GM11168 (cell line): Measurements from ENCODE around the gene BPTF.
"Not testable (repeated sequence)": the region's sequence is repeated elsewhere in the genome, so short reads cannot be mapped to it uniquely, and the experiment has no call there.

Experiments used
- in situ Hi-C: fragments of 300-500 bp; cut with MboI; formaldehyde crosslinking; loops from one replicate; pipeline ENCODE4 v1.12.0; 2022; ENCODE audit warnings: low sequenced_read_pairs; ENCODE audit not compliant: unreplicated experiment

Gene BPTF, protein sequence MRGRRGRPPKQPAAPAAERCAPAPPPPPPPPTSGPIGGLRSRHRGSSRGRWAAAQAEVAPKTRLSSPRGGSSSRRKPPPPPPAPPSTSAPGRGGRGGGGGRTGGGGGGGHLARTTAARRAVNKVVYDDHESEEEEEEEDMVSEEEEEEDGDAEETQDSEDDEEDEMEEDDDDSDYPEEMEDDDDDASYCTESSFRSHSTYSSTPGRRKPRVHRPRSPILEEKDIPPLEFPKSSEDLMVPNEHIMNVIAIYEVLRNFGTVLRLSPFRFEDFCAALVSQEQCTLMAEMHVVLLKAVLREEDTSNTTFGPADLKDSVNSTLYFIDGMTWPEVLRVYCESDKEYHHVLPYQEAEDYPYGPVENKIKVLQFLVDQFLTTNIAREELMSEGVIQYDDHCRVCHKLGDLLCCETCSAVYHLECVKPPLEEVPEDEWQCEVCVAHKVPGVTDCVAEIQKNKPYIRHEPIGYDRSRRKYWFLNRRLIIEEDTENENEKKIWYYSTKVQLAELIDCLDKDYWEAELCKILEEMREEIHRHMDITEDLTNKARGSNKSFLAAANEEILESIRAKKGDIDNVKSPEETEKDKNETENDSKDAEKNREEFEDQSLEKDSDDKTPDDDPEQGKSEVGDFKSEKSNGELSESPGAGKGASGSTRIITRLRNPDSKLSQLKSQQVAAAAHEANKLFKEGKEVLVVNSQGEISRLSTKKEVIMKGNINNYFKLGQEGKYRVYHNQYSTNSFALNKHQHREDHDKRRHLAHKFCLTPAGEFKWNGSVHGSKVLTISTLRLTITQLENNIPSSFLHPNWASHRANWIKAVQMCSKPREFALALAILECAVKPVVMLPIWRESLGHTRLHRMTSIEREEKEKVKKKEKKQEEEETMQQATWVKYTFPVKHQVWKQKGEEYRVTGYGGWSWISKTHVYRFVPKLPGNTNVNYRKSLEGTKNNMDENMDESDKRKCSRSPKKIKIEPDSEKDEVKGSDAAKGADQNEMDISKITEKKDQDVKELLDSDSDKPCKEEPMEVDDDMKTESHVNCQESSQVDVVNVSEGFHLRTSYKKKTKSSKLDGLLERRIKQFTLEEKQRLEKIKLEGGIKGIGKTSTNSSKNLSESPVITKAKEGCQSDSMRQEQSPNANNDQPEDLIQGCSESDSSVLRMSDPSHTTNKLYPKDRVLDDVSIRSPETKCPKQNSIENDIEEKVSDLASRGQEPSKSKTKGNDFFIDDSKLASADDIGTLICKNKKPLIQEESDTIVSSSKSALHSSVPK (N-terminal part only)

DNA sequence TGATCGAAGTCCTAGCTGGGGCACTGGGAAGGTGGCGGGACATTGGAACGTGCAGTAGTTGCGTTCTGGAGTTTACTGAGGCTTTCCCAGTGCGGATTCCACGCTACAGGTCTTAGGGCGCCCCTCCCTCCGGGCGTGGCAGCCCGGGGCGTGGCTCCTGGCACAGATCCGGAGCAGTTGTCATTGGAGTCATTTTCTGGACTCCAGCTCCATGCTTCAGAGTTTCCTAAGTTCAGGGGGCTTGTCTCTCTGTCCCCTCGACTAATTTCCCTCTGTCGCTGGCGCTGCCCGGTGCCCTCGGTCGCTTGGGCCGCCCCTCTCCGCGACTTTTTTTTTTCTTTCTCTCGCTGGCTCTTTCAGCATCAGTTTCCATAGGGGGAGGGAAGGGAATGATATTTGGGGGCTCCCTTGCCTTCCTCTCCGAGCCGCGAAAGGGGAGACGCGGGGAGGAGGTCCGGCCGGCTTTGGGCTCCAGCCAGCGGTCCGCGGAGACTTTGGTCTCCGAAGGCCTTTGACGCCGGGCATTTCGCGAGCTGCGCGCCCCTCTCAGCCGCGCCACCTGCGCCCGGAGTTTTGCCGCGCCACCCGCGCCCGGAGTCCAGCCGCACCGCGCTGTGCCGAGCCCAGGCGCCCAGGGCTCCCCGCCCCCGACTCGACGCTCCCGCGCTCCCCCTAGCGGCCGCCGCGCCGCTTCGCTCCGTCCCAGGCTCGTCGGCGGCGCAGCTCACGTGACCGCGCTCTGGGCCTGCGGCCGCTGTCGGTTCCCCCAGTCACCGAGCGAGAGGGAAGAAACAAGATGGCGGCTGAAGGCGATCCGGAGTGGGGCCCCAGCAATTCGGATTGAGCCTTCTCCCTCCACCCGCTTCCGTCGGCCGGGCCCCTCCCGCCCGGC, at the start of gene BPTF:
Gene BPTF (plus strand): TSS at position 769 of the 892 bp plus-strand sequence. CDS start 222 bp downstream, outside the sequence.
- in situ Hi-C loops, result no loop called here

DNA sequence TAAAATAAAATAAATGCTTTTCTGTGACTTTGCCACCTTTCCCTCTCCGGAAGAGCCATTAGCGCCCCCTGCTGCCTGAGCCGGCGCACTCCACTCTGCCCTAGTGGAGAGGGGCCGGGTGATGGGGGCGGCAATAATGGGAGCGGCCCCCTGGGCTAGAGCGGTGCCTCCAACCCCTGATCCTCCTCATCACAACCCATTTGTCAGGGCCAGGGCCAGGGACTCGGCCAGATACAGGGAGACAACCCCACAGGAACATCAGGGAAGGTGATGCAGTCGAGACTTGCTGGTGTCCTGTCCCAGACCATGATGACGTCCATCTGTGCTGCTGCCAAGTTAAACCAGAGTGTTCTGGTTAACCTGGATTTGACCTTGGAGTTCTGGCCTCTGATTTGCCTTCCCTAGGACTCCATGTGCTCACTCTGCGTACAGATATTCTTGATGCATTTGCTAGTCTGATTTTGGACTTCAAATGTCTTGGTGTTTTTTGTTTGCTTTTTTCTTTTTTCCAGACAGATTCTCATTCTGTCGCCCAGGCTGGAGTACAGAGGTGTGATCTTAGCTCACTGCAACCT, 46.1 kb upstream of the BPTF start:
- in situ Hi-C loops, result no loop called here

DNA sequence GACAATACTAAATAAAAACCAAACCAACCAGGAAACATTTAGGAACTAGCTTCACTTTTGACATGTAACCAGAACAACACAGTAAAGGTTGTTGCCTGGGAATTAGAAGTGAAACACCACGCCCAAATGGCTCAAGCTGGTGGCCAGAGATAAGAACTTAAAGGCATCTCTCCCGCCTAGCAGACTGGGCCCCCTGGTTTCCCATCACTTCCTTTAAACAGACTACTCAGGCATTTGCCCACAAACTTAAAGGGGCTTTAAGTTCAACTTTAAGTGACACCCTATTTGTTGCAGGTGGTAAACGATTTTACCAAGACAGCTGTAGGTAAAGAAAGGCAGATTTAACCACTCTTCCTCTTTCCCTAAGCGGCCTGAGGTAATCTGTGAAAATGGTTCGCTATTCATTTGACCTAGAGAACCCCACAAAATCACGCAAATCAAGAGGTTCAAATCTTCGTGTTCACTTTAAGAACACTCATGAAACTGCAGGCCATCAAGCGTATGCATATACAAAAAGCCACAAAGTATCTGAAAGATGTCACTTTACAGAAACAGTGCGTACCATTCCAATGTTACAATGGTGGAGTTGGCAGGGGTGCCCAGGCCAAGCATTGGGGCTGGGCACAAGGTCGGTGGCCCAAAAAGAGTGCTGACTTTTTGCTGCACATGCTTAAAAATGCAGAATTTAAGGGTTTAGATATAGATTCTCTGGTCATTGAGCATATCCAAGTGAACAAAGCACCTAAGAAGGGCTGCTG, 40.8 kb upstream of the BPTF start:
- in situ Hi-C loops, result no loop called here

DNA sequence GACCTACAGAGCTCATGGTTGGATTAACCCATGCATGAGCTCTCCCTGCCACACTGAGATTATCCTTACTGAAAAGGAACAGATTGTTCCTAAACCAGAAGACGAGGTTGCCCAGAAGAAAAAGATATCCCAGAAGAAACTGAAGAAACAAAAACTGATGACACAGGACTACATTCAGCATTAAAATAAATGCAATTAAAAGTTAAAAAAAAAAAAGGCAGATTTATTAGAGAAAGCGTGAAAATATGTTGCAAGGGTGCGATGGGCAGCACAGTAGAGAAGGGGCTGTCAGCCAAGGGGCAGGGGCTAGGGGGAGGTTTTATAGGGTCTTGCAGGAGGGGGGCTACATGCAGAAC, 40.2 kb upstream of the BPTF start:
- in situ Hi-C loops, result no loop called here

DNA sequence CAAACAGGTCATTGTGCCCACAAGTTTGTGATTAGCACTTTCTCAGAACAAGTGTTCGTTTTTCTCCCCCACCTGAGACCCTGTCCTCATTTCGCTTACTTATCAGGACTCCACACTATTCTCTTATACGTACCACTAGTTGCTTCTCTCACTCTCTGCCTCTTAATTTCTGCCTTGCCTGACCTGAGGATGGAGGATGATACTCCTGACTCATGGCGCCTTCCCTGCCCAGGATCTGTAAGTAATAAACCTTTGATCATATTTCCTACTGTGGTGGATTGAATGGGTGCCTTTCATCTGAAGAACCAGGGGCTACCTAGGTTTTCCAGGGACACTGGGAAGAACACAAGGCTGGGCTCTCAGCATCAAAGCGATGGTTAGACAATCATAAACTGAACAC, 39.8 kb upstream of the BPTF start:
- in situ Hi-C loops, result no loop called here

DNA sequence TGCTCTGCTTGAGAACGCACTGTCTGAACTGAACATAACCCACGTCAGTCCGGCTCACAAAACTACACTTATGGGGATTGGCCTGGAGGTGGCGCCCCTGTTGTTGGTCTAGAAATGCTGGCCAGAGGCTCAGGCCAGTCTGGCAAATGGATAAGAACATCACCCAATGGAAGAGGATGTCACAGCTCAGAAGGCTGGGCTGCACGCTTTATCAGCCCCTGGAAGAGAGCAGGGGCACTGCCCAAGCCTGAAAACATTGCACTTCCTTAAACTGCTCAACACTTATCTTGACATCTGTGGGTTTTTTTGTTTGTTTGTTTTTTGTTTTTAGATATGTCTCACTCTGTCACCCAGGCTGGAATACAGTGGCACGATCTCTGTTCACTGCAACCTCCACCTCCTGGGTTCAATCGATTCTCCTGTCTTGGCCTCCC, 24.8 kb upstream of the BPTF start:
- in situ Hi-C loops, result no loop called here

DNA sequence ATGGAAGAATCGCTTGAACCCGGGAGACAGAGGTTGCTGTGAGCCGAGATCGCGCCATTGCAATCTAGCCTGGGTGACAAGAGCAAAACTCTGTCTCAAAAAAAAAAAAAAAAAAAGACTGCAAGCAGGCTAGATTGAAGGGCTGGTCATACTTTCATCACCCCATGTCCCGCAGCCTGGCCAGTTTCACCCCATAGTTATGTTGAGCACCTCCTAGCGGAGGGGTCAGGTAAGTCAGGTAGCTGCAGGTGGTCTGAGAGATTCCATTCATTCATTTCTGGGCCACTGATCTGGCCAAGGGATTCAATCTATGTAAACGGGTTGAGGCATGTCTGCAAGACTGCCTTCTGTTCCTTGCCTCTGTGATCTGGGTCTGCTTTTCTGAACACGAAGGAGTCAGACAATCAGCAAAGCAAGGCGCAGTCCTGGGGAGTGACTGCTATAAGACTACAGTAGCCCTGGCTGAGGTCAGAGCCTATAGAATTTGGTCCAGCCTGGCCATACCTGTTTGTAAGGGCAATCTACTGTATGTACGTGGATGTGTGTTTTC, 23.6 kb upstream of the BPTF start:
- in situ Hi-C loops, result no loop called here

DNA sequence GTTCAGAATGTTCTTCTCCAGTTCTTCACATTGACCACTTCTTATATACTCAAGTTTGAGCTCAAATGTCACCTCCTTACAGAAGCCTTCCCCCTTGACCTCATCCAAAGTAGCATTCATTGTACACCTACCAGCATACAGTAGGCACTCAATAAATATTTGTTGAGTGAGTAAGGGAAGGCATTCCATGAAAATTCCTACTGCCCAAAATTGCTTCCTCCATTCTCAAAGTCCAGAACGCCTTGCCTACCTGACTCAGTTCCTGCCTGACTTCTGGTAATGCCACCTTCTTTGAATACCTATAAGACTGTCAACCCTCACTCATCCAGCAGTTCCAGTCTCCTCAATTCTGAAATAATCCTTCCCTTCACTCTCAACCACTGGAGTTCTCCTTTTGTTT, 14.8 kb upstream of the BPTF start:
- in situ Hi-C loops, result no loop called here

DNA sequence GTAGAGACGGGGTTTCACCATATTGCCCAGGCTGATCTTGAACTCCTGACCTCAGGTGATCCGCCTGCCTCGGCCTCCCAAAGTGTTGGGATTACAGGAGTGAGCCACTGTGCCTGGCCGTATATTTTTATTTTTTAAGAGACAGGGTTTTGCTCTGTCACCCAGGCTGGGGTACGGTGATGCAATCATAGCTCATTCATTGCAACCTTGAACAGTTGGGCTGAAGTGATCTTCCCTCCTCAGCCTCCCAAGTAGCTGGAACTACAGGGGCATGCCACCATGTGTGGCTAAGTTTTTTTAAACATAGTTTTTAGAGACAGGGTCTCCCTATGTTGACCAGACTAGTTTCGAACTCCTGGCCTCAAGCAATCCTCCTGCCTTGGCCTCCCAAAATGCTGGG, 12.9 kb upstream of the BPTF start:
- in situ Hi-C loops, result not testable (repeated sequence)

DNA sequence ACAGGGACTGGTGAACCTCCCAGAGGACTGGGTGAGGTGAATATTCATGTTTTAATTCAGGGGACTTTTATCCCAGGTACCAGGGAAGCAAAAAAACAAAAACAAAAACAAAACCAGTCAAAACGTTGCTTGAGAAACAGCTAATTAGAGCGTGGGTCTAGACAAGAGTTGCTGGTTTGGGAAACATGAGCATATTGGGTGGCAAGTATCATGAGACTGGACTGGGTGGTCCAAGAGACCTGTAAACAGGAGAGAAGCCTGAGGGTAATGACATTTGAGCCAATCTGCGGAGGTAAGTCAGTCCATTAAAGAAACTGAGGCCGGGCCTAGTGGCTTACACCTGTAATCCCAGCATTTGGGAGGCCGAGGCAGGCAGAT, 11.5 kb upstream of the BPTF start:
- in situ Hi-C loops, result no loop called here

DNA sequence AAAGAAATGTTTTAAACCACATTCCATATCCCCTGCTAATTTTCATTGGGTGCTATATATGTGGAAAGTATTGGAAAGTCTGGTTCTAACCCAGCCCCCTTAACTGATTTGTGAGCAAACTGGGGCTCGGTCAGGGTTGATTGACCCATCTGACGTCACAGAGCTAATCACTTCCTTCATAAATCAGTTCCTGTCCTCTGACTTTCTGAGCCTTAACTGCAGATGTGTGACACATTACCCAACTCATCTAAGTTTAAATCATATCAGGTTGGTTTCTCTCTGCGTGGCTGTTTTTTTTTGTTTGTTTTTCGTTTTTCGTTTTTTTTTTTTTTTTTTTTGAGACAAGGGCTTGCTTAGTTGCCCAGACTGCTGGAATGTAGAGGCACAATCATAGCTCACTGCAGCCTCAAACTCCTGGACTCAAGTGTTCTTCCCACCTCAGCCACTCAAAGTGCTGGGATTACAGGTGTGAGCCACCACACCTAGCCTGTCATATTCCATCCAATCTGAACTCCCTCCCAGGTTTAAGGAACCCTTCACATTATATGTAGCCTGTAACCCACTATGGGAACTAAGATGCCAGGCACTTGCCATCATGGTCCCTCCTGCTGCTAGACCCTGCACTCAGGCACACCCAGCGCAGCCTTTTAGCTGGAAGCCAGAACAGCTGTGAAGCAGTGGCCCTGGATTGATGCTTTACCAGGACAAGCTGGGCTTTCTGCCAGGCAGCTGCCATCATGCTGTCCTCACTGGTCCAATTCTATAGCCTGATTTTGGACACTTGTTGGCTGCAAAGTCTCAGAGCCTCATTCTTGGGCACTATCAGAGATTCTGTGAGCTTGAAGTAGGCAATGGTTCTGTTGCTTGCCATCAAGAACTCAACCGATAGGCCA, 6.9 kb upstream of the BPTF start:
- in situ Hi-C loops, result no loop called here

DNA sequence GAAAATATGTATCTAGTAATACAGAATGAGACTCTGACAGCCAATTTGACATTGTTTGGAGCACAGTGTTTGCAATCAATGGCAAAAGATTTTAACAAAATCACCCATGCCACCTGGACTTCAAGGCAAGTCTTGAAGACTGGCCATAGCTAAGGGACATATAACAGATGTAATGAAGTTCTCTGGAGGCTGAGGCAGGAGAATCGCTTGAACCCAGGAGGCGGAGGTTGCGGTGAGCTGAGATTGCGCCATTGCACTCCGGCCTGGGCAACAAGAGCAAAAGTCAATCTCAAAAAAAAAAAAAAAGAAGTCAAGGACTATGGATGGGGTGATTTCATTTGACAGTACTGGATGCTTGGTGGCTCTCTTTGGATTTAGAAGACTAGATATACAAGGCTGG, 5.6 kb upstream of the BPTF start:
- in situ Hi-C loops, result no loop called here

DNA sequence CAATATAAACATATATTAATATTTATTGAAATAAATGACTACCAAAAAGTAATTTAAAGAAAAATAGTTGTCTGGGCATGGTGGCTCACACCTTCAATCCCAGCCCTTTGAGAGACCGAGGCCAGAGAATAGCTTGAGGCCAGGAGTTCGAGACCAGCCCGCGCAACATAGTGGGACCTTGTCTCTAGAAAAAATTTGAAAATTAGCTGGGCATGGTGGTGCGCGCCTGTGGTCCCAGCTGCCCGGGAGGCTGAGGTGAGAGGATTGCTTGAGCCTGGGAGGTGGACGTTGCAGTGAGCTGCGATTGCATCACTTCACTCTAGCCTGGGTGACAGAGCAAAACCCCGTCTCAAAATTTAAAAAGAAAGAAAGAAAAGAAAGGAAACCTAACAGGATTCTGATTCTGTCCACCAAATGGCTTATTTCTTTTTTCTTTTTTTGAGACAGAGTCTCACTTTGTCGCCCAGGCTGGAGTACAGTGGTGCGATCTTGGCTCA, 3.4 kb upstream of the BPTF start:
- in situ Hi-C loops, result no loop called here

DNA sequence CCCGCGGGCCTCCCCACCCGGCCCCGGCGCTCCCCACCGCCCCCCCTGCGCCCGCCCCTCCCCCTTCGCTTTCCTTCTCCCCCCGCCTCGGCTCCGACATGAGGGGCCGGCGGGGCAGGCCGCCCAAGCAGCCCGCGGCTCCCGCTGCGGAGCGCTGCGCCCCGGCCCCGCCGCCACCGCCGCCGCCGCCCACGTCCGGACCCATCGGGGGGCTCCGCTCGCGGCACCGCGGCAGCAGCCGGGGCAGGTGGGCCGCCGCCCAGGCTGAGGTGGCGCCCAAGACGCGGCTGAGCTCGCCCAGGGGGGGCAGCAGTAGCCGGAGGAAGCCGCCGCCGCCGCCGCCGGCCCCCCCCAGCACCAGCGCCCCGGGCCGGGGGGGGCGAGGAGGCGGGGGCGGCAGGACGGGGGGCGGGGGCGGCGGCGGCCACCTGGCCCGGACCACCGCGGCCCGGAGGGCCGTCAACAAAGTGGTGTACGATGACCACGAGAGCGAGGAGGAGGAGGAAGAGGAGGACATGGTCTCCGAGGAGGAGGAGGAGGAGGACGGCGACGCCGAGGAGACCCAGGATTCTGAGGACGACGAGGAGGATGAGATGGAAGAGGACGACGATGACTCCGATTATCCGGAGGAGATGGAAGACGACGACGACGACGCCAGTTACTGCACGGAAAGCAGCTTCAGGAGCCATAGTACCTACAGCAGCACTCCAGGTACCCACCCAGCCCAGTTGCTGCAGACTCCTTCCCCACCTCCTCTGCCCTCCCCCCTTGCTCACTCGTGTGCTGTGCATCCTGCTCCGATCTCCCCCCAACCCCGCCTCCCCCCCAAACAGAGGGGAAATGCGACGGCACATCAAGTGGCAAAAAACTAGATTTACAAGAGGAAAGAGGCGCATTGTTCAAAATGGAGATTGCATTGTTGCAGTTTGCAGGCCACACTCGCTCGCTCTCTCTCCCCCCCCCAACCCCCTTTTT, 611 bp downstream of the BPTF start:
- in situ Hi-C loops, result not testable (repeated sequence)

DNA sequence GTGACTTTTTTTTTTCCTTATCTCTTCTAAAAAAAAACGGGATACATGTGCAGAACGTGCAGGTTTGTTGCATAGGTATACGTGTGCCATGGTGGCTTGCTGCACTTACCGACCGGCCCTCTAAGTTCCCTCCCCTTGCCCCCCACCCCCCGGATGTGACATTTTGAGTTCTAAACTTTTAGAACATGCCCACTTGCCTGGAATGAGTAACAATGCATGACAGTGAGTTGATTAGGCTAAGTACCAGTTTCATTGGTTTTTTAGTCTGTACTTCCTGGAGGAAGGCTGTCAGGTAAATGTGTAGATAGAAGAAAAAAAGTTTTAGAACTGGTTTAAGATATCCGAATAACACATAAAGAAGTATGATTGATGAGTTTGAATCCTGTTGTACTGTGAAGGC, 4.0 kb downstream of the BPTF start:
- in situ Hi-C loops, result no loop called here

DNA sequence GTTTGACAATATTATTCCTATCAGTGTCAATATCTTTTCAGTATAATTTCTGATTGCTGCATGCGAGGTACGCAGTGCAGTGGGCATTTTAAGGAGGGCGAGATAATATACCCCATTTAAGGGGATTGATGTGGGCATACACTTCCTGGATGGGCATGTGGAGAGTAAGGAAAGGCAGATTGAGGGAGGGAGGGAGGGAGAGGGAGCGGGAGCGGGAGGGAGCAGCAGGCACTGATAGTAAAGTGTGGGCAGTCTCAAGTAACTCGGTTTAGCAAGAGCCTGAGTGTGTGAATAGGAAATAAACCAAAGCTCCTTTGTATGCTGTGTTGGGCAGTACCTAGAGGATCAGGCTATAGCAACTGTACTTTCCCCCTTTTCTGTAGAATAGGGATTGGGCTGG, 5.1 kb downstream of the BPTF start:
- in situ Hi-C loops, result no loop called here
